NOMO-1 (cell line): ENCODE results near the gene ECE1.
"Not testable (repeated sequence)": the region's sequence is repeated elsewhere in the genome, so short reads cannot be mapped to it uniquely, and the experiment has no call there.

Source experiments
- DNase-seq, 2 experiments: peaks; one replicate each; lab custom pipeline; 2025; ENCODE audit not compliant: unreplicated experiment in 2 of 2; lab: John Stamatoyannopoulos, UW

The ECE1 gene

GRCh38 chr1:21232044-21232443, 58.2 kb downstream of the ECE1 start:
- DNase-seq = peak in 1 of 2 experiments; percentile 19

GRCh38 chr1:21229246-21230000, 60.8 kb downstream of the ECE1 start:
- DNase-seq = no peak

- DNase-seq = not testable (repeated sequence)
Observed at GRCh38 chr1:21228224-21228623, 62.0 kb downstream of the ECE1 start.

- DNase-seq = no peak
Observed at GRCh38 chr1:21225065-21225464, 65.2 kb downstream of the ECE1 start.

- DNase-seq = no peak
Observed at GRCh38 chr1:21220815-21221214, 69.4 kb downstream of the ECE1 start.

- no peak for DNase-seq
Observed at GRCh38 chr1:21219674-21220073, 70.6 kb downstream of the ECE1 start.

GRCh38 chr1:21217812-21218596, 72.3 kb downstream of the ECE1 start:
- no peak for DNase-seq

- DNase-seq = peak in 1 of 2 experiments; percentile 22
Observed at GRCh38 chr1:21216835-21217811, 73.1 kb downstream of the ECE1 start.

GRCh38 chr1:21212126-21212525, 78.1 kb downstream of the ECE1 start:
- no peak for DNase-seq

GRCh38 chr1:21208137-21208700, 82.0 kb downstream of the ECE1 start:
- DNase-seq = not testable (repeated sequence)

- no peak for DNase-seq
Observed at GRCh38 chr1:21206117-21206516, 84.1 kb downstream of the ECE1 start.

- no peak for DNase-seq
Observed at GRCh38 chr1:21205416-21205815, 84.8 kb downstream of the ECE1 start.

- no peak for DNase-seq
Observed at GRCh38 chr1:21201650-21202049, 88.6 kb downstream of the ECE1 start.

- not testable (repeated sequence) for DNase-seq
Observed at GRCh38 chr1:21201238-21201637, 89.0 kb downstream of the ECE1 start.

GRCh38 chr1:21200767-21201166, 89.5 kb downstream of the ECE1 start:
- DNase-seq = no peak

- no peak for DNase-seq
Observed at GRCh38 chr1:21198929-21199328, 91.3 kb downstream of the ECE1 start.

GRCh38 chr1:21192871-21193270, 97.4 kb downstream of the ECE1 start:
- DNase-seq = no peak

- no peak for DNase-seq
Observed at GRCh38 chr1:21192284-21192683, 98.0 kb downstream of the ECE1 start.

GRCh38 chr1:21190771-21191170, 99.5 kb downstream of the ECE1 start:
- DNase-seq = not testable (repeated sequence)

GRCh38 chr1:21189906-21190500, 100.3 kb downstream of the ECE1 start:
- no peak for DNase-seq
